Suprapubic skin (tissue), 3 donors: ENCODE data around the gene PNCK.
"Not testable (repeated sequence)": the region's sequence is repeated elsewhere in the genome, so short reads cannot be mapped to it uniquely, and the experiment has no call there.

Experiments used
- CTCF ChIP-seq, 2 donors: fragments of 200-600 bp in 1 of 2; fragments of 450-650 bp in 1 of 2; sonication (generic) in 1 of 2; IDR thresholded peaks; one replicate each; pipeline ENCODE4 v1.5.1; 2016 to 2019; ENCODE audit warnings: antibody characterized with exemption in 2 of 2, mild to moderate bottlenecking in 1 of 2, moderate library complexity in 1 of 2
- EP300 ChIP-seq: sonication (generic); formaldehyde crosslinking; IDR thresholded peaks from one replicate; pipeline ENCODE4 v1.6.1; 2017; ENCODE audit warnings: antibody characterized with exemption
- POLR2A ChIP-seq, 2 donors: fragments of 450-650 bp; IDR thresholded peaks; one replicate each; pipeline ENCODE4 v1.6.1; 2017; ENCODE audit warnings: antibody characterized with exemption in 2 of 2, mild to moderate bottlenecking in 2 of 2, moderate library complexity in 2 of 2

GRCh38 chrX:153696538-153696937 lies 22.9 kb upstream of the PNCK start:
- TF ChIP-seq POLR2A (IDR thresholded peaks at IDR 0.05); CTCF (IDR thresholded peaks at IDR 0.05); EP300: not testable (repeated sequence)
